ENCODE data around the gene SLC2A9. TPM values are rescaled to one million over a fixed set of nuclear protein-coding genes. Genes with fewer than 3 reads are reported as not detected.

SLC2A9 gene
- total and polyA plus RNA-seq, 4 donors, result 2.1 to 16.5 (median 9.5) TPM

DNA sequence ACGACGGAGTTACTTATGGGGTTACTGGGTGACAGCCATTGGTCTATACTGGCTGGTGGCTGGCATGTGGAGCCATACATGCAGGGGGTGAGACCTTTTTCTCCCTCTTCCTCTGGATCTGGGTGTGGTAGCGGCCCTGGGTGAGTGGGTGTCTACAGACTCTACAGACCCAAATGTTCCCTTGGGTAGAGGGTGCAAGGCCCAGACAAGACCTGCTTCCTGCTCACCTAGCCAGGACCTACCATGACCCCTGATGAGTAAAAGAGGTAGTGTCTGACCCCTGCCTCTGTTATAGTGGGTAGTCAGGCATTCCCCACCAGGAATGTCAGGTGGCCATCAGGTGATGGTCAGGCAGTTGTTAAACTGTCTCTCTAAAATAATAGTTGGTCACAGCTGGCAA lies 66.8 kb downstream of the SLC2A9 start:
- Histone ChIP-seq H3K4me3 (ENCODE audit: low read length in 2 of 2) (no peak overlapping the region), H3K27ac (ENCODE audit: low read depth in 1 of 2, low read length in 2 of 2) (no peak overlapping the region), H3K27me3 (ENCODE audit: control insufficient read depth in 1 of 2, insufficient read depth in 2 of 2, low read length in 1 of 2) (no peaks in the 10 kb centered on the region), H3K4me1 (ENCODE audit: control insufficient read depth in 1 of 2, insufficient read depth in 2 of 2, low read length in 2 of 2) (no peaks in the 10 kb centered on the region), H3K36me3 (ENCODE audit: control insufficient read depth in 1 of 2, insufficient read depth in 2 of 2, low read length in 1 of 2) (no peaks in the 10 kb centered on the region), H3K9me3 (ENCODE audit: control insufficient read depth, low read length) (no peaks in the 10 kb centered on the region)
- no peak for ATAC-seq (ENCODE audit: low FRiP score)
- 86 to 92% methylated on average over 3 of the region's 3 CpGs for WGBS, 2 donors
- intact Hi-C loops (cut with DNase I), result no loop called here
- DNase-seq, result no peak

DNA sequence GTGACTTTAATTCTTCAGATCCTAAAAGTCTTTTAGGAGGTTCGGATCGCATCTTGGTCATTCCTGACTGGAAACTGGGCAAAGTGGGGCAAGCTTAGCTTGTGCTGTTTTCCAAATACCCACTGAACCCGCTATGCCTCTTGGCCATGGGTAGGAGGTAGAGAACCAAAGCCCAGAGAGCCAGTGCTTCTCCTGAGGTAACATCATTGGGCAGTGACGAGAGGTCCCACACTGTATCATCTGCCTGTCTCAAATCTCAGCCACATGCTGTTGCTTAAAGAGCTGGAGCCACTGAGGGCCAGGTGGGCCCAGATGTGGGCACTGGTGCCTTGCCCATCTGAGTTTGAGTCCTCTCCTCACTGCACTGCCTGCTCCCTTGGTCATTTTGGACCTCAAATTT lies 68.2 kb downstream of the SLC2A9 start:
- no peak for ATAC-seq (ENCODE audit: low FRiP score)
- DNase-seq, result no peak
- no peak overlapping the region for H3K27ac ChIP-seq (ENCODE audit: low read depth in 1 of 2, low read length in 2 of 2)
- no peak overlapping the region for H3K4me3 ChIP-seq (ENCODE audit: low read length in 2 of 2)
- no peaks in the 10 kb centered on the region for H3K27me3 ChIP-seq (ENCODE audit: control insufficient read depth in 1 of 2, insufficient read depth in 2 of 2, low read length in 1 of 2)
- H3K9me3 ChIP-seq (ENCODE audit: control insufficient read depth, low read length), result no peaks in the 10 kb centered on the region
- H3K36me3 ChIP-seq (ENCODE audit: control insufficient read depth in 1 of 2, insufficient read depth in 2 of 2, low read length in 1 of 2), result no peaks in the 10 kb centered on the region
- WGBS, 2 donors, result 87 to 88% methylated on average over 4 of the region's 4 CpGs
- intact Hi-C loops (cut with DNase I), result no loop called here
- H3K4me1 ChIP-seq (ENCODE audit: control insufficient read depth in 1 of 2, insufficient read depth in 2 of 2, low read length in 2 of 2), result no peaks in the 10 kb centered on the region

DNA sequence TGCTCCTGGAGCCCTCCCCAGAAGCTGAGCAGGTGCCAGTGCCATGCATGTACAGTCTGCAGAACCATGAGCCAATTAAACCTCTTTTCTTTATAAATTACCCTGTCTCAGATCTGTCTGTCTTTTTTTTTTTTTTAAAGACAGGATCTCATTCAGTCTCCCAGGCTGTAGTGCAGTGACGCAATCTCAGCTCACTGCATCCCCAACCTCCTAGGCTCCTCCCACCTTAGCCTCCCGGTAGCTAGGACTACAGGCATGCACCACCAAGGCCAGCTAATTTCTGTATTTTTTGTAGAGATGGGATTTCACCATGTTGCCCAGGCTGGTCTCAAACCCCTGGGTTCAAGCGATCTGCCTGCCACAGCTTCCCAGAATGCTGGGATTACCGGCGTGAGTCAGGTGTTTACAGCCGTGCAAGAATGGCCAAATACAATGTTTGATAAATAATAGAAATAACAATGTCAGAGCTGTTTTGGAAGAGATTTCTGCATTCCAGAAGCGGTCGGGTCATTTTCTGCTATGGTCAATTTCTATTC lies 68.8 kb downstream of the SLC2A9 start:
- no peaks in the 10 kb centered on the region for H3K36me3 ChIP-seq (ENCODE audit: control insufficient read depth in 1 of 2, insufficient read depth in 2 of 2, low read length in 1 of 2)
- DNase-seq (no peak), ATAC-seq (ENCODE audit: low FRiP score) (no peak)
- no peaks in the 10 kb centered on the region for H3K4me1 ChIP-seq (ENCODE audit: control insufficient read depth in 1 of 2, insufficient read depth in 2 of 2, low read length in 2 of 2)
- no peaks in the 10 kb centered on the region for H3K27me3 ChIP-seq (ENCODE audit: control insufficient read depth in 1 of 2, insufficient read depth in 2 of 2, low read length in 1 of 2)
- WGBS, 2 donors, result 43 to 51% methylated on average over 8 of the region's 8 CpGs
- H3K4me3 ChIP-seq (ENCODE audit: low read length in 2 of 2), result no peak overlapping the region
- H3K9me3 ChIP-seq (ENCODE audit: control insufficient read depth, low read length), result no peaks in the 10 kb centered on the region
- H3K27ac ChIP-seq (ENCODE audit: low read depth in 1 of 2, low read length in 2 of 2), result no peak overlapping the region
- intact Hi-C loops (cut with DNase I), result no loop called here

DNA sequence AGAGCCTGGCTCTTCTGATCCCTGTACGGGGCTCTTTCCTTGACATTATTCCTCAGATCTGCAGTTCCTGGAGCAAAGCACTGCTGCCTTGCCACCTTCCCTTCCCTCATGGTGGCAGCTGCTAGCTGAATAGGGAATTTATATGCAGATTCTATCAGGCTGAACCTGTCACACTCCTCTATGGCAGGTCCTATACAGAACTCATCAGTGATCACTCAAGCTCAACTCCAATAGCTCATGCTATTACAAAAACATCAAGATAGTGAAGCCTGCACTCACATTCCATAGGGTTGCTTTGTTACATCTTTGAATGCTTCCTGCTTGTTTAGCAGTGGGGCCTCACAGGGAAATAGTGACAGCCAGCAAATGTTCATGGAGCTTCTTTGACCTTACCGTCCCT lies 71.7 kb downstream of the SLC2A9 start:
- 37 to 57% methylated on average over 2 of the region's 2 CpGs for WGBS, 2 donors

DNA sequence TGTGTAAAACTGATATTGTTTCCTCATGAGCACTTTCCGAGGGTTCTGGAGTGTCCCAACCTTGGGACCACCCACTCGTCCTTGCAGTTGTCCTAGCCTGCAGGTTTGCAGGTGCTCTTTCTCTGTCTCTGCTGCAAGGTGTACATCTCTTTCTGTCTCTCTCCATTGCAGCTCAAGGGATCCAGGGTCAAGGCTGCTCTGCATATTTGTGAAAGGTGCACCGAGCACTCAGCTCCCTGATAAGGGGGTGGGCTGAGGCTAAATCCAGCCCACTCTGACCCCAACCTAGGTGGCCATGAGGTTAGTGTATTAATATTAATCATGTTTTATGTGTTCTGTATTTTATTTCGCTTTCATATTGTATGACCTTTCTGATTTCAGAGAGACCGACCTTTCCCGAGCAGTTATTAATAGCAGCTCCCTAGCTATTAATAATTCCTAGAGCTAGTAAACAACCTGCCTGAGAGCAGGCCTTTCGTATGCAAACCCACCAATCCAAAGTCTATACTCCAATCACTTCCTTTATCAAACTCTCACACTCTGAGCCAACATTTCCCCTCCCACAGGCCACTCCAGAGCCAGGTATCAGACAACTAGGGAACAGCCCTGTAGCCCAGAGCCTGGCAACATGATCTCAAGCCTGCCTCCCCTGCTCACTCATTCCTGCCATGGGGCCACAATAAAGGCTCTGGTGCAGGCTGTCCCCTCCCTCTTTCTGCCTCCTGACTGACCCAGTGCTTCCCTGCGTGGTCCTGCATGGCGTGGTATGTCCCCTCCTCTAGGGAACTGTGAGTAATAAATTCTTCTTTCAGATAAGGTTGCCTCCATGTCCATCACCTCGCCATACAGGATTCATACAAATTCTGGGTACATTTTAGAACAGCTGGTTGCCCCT lies 73.9 kb downstream of the SLC2A9 start:
- DNase-seq (no peak), ATAC-seq (ENCODE audit: low FRiP score) (no peak)
- H3K4me1 ChIP-seq (ENCODE audit: control insufficient read depth in 1 of 2, insufficient read depth in 2 of 2, low read length in 2 of 2), result no peaks in the 10 kb centered on the region
- WGBS, 2 donors, result 68 to 77% methylated on average over 10 of the region's 10 CpGs
- intact Hi-C loops (cut with DNase I), result no loop called here
- H3K4me3 ChIP-seq (ENCODE audit: low read length in 2 of 2), result no peak overlapping the region
- H3K36me3 ChIP-seq (ENCODE audit: control insufficient read depth in 1 of 2, insufficient read depth in 2 of 2, low read length in 1 of 2), result no peaks in the 10 kb centered on the region
- no peaks in the 10 kb centered on the region for H3K9me3 ChIP-seq (ENCODE audit: control insufficient read depth, low read length)
- H3K27me3 ChIP-seq (ENCODE audit: control insufficient read depth in 1 of 2, insufficient read depth in 2 of 2, low read length in 1 of 2), result no peaks in the 10 kb centered on the region
- no peak overlapping the region for H3K27ac ChIP-seq (ENCODE audit: low read depth in 1 of 2, low read length in 2 of 2)

More for the DNA sequence above, 71.7 kb downstream of the SLC2A9 start:
- intact Hi-C loops (cut with DNase I), result no loop called here
- DNase-seq, result no peak
- no peak overlapping the region for H3K4me3 ChIP-seq (ENCODE audit: low read length in 2 of 2)
- ATAC-seq (ENCODE audit: low FRiP score), result no peak
- H3K27ac ChIP-seq (ENCODE audit: low read depth in 1 of 2, low read length in 2 of 2), result no peak overlapping the region
- no peaks in the 10 kb centered on the region for H3K36me3 ChIP-seq (ENCODE audit: control insufficient read depth in 1 of 2, insufficient read depth in 2 of 2, low read length in 1 of 2)
- H3K4me1 ChIP-seq (ENCODE audit: control insufficient read depth in 1 of 2, insufficient read depth in 2 of 2, low read length in 2 of 2), result no peaks in the 10 kb centered on the region
- no peaks in the 10 kb centered on the region for H3K27me3 ChIP-seq (ENCODE audit: control insufficient read depth in 1 of 2, insufficient read depth in 2 of 2, low read length in 1 of 2)
- no peaks in the 10 kb centered on the region for H3K9me3 ChIP-seq (ENCODE audit: control insufficient read depth, low read length)

DNA sequence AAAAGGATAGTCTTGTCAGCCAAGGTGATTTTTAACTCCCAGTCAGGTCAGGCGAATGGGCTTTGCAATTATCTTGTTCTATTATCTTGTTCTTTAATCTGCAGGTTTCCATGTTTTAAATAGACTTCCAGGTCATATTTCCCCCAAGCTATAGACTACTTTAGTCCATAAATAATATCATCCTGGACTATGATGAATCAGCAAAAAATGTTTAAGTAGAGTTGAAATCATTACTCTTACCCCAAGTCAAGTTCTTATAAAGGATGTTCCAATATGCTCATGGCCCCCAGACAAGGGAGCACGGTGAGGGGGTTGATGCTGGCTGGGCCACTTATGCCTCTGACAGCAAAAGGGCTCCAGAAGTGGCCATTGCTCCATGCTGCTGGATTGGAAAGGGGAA lies 75.1 kb downstream of the SLC2A9 start:
- H3K9me3 ChIP-seq (ENCODE audit: control insufficient read depth, low read length), result no peaks in the 10 kb centered on the region
- H3K4me3 ChIP-seq (ENCODE audit: low read length in 2 of 2), result no peak overlapping the region
- H3K36me3 ChIP-seq (ENCODE audit: control insufficient read depth in 1 of 2, insufficient read depth in 2 of 2, low read length in 1 of 2), result no peaks in the 10 kb centered on the region
- DNase-seq, result no peak
- no peak overlapping the region for H3K27ac ChIP-seq (ENCODE audit: low read depth in 1 of 2, low read length in 2 of 2)
- no peaks in the 10 kb centered on the region for H3K4me1 ChIP-seq (ENCODE audit: control insufficient read depth in 1 of 2, insufficient read depth in 2 of 2, low read length in 2 of 2)
- no peak for ATAC-seq (ENCODE audit: low FRiP score)
- 89 to 94% methylated on average over 2 of the region's 2 CpGs for WGBS, 2 donors
- H3K27me3 ChIP-seq (ENCODE audit: control insufficient read depth in 1 of 2, insufficient read depth in 2 of 2, low read length in 1 of 2), result no peaks in the 10 kb centered on the region
- intact Hi-C loops (cut with DNase I), result no loop called here

DNA sequence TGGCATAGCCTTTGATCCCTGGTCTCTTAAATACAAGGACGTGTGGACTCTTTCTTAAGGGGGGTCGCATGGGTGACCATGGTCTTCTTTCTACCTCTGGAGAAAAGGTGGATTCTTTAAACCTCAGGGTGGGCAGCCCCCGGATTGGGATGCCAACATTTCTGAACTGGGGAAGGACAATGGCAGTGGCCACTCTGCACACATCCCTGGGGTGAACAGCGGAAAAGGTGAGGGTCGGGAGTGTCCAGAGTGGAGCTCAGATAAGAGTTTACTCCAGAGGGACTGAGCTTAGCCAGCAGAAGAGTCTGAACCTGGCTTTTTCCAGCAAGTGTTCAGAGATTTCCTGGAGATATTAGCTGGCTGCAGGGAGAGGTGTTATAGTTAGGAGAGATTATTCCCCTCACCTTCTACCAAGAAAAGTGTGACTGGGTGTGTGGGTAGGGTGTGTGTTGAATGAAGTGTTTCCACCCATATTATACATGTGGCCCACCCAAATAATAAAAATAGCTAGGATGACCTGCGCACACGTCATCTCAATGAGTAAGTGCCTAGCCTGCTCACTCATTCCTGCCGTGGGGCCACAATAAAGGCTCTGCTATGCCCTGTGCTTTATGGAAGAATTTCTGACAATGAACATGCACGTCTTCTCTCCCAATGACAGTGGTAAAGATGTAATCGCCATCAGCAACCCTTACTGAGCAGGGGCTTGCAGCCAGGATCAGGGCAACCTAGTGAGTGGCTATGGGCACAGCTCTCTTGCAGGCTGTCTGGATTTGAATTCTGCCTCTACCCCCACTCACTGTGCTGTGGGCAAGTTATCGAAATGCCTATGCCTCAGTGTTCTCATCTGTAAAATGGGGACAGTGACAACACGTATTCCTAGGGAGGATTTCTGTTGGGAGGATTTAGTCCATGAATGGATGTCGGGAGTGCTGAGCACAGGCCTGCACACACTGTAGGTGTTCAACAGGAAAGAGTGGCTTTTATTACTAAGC lies 76.6 kb downstream of the SLC2A9 start:
- no peak overlapping the region for H3K4me3 ChIP-seq (ENCODE audit: low read length in 2 of 2)
- no peaks in the 10 kb centered on the region for H3K9me3 ChIP-seq (ENCODE audit: control insufficient read depth, low read length)
- intact Hi-C loops (cut with DNase I), result no loop called here
- 83 to 87% methylated on average over 13 of the region's 13 CpGs for WGBS, 2 donors
- no peaks in the 10 kb centered on the region for H3K27me3 ChIP-seq (ENCODE audit: control insufficient read depth in 1 of 2, insufficient read depth in 2 of 2, low read length in 1 of 2)
- no peak overlapping the region for H3K27ac ChIP-seq (ENCODE audit: low read depth in 1 of 2, low read length in 2 of 2)
- DNase-seq (peak in 1 of 2 donors; percentile 24), ATAC-seq (ENCODE audit: low FRiP score) (no peak)
- H3K4me1 ChIP-seq (ENCODE audit: control insufficient read depth in 1 of 2, insufficient read depth in 2 of 2, low read length in 2 of 2), result no peaks in the 10 kb centered on the region
- no peaks in the 10 kb centered on the region for H3K36me3 ChIP-seq (ENCODE audit: control insufficient read depth in 1 of 2, insufficient read depth in 2 of 2, low read length in 1 of 2)

GRCh38 chr4:9943761-9944160 lies 77.5 kb downstream of the SLC2A9 start:
- Histone ChIP-seq H3K4me3 (ENCODE audit: low read length in 2 of 2) (no peak overlapping the region), H3K27ac (ENCODE audit: low read depth in 1 of 2, low read length in 2 of 2) (no peak overlapping the region), H3K4me1 (ENCODE audit: control insufficient read depth in 1 of 2, insufficient read depth in 2 of 2, low read length in 2 of 2) (no peaks in the 10 kb centered on the region), H3K27me3 (ENCODE audit: control insufficient read depth in 1 of 2, insufficient read depth in 2 of 2, low read length in 1 of 2) (no peaks in the 10 kb centered on the region), H3K36me3 (ENCODE audit: control insufficient read depth in 1 of 2, insufficient read depth in 2 of 2, low read length in 1 of 2) (no peaks in the 10 kb centered on the region), H3K9me3 (ENCODE audit: control insufficient read depth, low read length) (no peaks in the 10 kb centered on the region)
- DNase-seq (peak in 1 of 2 donors; percentile 22), ATAC-seq (ENCODE audit: low FRiP score) (no peak)
- intact Hi-C loops (cut with DNase I), result no loop called here
- WGBS, 2 donors, result 67 to 77% methylated on average over 9 of the region's 9 CpGs
